Fibroblast of skin of left biceps (primary cell): ENCODE data around the gene RHBDF1.
"Not testable (repeated sequence)": the region's sequence is repeated elsewhere in the genome, so short reads cannot be mapped to it uniquely, and the experiment has no call there.

ENCODE experiments used
- DNase-seq, 2 experiments: peaks; one replicate each; pipeline ENCODE4 v3.0.0-alpha.2; 2013; ENCODE audit warnings: low read depth in 2 of 2

RHBDF1 gene

GRCh38 chr16:36336-36984 is 36.0 kb downstream of the RHBDF1 start:
- no peak for DNase-seq

DNA sequence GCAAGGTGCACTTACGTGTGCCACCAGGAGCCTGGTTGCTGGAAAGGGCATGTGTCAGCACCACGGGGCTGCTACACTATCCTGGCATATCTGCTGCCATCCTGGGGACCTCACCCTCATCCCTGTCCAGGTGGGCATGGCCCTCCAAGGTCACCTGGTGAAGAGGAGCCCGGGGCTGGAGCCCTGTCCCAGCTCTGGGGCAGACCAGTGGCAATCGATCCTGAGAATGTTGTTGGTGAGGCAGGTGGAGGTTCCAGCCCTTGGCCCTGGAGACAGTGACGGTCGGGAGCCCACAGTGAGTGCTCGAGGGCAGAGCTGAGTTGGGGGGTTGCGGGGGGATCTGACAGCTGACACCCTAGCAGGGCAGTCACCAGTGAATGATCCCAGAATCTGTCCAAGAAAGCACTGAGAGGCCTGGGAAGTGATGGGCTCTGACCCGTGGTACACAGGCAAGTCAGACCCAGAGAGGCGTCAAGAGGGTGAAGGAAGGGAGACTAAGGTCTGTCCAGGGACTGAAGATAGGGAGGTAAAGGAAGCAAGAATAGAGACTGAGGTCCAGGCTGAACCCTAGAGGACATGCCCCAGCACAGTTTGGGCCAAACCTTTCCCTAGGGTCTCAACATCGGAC is 36.6 kb downstream of the RHBDF1 start:
- no peak for DNase-seq

DNA sequence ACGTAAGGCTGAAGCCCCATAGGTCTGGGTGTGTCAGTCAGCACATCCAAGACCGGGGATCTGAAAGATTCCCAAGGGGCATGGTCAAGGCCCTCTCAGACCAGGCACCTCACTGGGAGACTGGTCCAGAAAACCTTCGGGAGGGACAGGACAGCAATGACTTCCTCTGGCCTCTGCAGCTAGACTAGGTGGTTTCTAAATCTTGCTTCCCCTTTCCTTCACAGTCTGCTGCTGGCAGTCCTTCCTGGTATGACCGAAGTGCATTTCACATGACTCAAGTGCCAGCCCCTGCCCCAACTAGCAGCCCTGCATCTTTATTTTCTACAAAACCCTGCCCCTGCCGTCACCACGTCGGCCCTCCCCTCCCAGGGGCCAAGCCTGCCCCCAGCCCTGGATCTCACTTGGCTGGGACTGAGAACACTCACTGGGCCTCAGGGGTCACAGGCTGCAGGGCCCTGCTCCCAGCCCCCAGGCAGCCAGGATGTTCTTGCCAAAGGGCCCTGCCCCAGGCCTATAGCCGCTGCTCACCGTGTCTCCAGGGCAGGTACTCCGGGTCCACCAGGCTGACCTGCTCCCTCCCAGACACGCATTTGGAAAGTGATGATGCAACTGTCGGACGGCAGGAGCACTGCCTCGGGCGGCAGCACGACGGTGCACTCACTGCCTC is 37.3 kb downstream of the RHBDF1 start:
- no peak for DNase-seq

DNA sequence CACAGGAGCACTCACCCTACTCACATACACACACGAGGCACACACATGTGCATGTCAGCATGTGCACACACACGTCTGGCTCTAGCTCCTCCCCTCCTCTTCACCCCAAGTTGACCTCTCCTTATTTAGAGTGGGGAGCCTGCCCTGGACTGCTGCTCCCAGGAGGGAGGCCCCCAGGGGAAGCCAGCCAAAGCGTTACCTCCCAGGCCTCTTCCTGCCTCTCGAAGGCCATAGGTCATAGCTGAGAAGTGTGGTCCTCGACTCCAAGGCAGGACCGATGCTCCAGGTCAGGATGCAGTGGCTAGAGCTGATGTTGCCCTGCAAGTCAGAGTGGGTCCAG is 37.8 kb downstream of the RHBDF1 start:
- no peak for DNase-seq

- no peak for DNase-seq
These were observed 38.4 kb downstream of the RHBDF1 start for GRCh38 chr16:33877-34647.

DNA sequence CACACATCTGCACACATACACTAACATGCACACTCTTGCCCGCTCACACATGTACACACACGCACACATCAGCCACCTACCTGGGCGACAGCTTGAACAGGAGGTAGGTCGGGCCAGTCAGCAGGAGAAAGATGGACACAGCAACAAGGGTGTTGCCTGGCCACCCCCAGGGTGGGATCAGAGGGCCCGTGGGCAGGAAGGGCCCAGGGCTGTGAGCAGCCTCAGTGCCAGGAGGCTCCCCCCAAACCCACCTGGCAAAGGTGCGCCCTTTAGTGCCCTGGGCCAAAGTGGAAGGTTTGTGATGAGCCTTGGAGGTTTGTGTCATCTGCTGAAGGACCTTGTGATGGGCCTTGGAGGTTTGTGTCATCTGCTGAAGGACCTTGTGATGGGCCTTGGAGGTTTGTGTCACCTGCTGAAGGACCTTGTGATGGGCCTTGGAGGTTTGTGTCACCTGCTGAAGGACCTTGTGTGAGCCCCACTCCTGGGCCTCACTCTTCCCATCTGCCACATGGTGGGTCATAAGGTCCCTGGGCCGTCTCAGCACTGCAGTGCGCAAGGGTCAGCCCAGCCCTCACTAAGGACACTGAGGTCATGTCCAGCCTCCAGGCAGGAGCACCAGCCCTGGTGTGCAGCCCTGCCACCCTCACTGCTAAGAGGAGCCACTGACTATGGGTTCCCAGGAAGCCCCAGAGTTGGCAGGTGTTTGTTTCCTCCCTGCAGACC is 39.1 kb downstream of the RHBDF1 start:
- DNase-seq, result not testable (repeated sequence)

DNA sequence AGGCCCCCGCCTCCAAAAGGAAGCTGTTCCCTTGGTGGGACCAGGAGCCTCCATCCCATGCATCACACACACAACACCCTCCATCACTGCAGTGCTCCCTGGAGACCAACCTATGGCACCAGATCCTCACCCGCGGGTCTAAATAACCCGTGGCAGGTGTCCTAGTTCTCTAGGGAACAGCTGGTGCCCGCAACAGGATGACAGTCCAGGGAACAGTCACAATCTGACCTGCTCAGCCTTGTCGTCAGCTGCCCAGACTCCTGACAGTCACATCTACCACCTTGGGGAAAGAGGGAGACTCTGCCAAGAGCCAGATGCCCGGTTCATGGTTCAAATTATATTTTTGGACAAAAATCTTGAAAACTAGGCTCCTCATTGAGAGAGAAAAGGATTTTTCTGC is 41.8 kb downstream of the RHBDF1 start:
- DNase-seq, result not testable (repeated sequence)

GRCh38 chr16:25926-26348 is 46.5 kb downstream of the RHBDF1 start:
- not testable (repeated sequence) for DNase-seq

DNA sequence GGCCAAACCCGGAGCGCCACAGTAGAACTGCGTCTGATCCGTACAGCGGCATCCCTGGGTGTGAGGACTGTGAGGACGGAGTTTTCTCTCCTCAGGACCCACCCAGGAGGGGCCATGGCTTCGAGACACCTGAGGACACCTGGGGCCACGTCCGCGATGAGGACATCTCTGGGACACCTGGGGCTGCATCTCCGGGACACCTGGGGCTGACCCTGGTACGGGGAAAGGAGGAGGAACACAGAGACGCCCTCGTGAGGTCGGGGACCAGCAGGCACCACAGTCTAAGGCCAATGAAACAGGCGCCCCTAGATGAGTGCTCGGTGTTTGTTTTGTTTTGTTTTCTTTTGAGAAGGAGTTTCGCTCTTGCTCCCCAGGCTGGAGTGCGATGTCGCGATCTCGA is 48.3 kb downstream of the RHBDF1 start:
- DNase-seq, result not testable (repeated sequence)

GRCh38 chr16:20886-21285 is 51.5 kb downstream of the RHBDF1 start:
- DNase-seq, result not testable (repeated sequence)

DNA sequence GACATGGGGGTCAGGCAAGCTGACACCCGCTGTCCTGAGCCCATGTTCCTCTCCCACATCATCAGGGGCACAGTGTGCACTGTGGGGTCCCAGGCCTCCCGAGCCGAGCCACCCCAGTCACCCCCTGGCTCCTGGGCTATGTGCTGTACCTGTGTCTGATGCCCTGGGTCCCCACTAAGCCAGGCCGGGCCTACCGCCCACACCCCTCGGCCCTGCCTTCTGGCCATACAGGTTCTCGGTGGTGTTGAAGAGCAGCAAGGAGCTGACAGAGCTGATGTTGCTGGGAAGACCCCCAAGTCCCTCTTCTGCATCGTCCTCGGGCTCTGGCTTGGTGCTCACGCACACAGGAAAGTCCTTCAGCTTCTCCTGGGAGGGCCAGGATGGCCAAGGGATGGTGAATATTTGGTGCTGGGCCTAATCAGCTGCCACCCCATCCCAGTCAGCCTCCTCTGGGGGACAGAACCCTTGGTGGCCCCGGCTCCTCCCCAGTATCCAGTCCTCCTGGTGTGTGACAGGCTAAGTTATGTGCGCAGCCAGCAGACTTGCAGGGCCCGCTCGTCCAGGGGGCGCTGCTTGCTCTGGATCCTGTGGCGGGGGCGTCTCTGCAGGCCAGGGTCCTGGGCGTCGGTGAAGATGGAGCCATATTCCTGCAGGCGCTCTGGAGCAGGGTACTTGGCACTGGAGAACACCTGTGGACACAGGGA is 55.2 kb downstream of the RHBDF1 start:
- DNase-seq, result not testable (repeated sequence)

DNA sequence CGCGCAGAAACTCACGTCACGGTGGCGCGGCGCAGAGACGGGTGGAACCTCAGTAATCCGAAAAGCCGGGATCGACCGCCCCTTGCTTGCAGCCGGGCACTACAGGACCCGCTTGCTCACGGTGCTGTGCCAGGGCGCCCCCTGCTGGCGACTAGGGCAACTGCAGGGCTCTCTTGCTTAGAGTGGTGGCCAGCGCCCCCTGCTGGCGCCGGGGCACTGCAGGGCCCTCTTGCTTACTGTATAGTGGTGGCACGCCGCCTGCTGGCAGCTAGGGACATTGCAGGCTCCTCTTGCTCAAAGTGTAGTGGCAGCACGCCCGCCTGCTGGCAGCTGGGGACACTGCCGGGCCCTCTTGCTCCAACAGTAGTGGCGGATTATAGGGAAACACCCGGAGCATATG is 61.7 kb downstream of the RHBDF1 start:
- DNase-seq, result not testable (repeated sequence)

DNA sequence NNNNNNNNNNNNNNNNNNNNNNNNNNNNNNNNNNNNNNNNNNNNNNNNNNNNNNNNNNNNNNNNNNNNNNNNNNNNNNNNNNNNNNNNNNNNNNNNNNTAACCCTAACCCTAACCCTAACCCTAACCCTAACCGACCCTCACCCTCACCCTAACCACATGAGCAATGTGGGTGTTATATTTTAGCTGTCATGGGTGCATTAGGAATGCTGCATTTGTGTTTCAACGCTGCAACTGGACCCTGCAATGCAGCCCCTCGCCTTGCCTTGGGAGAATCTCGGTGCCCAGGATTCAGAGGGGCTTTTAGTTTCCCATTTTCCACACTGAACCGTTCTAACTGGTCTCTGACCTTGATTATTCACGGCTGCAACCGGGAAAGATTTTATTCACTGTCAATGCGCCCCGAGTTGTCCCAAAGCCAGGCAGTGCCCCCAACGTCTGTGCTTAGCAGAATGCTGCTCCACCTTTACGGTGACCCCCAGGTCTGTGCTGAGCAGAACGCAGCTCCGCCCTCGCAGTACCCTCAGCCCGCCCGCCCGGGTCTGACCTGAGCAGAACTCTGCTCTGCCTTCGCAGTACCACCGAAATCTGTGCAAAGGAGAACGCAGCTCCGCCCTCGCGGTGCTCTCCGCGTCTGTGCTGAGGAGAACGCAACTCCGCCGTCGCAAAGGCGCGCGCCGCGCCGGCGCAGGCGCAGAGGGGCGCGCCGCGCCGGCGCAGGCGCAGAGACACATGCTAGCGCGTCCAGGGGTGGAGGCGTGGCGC is 62.3 kb downstream of the RHBDF1 start:
- no peak for DNase-seq
